Measurements from ENCODE around the gene CTIF.

Gene CTIF

DNA sequence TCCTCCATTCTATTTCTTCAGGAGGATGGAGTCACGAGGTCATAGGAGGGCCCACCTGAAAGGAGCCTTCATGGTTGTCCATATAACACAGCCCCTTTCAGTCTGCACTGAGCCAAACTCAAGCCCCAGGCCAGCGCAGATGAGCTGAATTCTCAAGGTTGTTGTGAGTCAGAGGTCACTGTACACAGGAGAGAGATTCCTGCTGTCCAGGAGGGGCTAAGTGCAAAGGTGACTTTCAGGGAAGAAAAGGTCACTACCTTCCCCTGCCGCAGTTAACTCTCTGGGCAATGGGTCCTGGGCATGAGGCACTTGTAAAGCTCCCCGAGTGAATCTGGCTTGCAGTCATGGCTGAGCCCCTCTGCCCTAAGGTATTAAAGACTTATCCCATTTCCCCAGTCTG, 150.7 kb downstream of the CTIF start:
- no peak for DNase-seq

DNA sequence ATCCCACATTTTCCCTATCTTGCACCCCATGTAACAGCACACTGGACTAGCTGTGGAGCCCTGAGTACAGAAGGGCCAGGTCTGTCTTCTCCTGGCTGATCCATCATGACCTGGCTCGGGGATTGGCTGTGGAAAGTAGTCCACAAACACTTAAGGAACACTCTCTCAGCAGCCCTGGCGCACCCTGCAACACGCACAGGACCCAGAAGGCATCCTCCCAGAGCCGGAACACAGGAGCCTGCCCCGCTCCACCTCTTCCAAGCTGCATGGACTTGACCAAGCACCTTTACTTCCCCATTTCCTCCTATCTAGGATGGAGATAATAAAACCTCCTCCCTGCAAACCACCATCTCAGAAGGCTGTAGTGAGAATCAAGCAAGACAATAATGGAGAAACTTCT, 151.7 kb downstream of the CTIF start:
- no peak for DNase-seq

DNA sequence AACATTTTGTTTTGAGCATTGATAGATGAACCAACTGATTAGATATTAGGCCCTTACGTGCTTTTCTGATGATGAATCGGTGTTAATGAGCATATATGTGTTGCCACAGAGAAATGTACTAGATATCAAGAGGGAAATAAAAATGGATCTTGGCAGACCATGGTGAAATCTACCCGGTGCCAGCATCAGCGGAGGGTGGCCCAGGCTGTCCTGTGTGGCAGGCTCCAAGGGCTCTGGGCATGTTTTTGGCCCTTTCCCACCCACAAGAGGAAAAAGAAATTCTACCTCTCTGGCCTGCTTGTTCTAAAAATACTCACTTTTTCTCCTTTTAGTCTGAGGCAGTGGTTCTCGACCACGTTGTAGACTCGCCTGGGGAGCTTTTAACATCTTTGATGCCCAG, 154.2 kb downstream of the CTIF start:
- DNase-seq: no peak

DNA sequence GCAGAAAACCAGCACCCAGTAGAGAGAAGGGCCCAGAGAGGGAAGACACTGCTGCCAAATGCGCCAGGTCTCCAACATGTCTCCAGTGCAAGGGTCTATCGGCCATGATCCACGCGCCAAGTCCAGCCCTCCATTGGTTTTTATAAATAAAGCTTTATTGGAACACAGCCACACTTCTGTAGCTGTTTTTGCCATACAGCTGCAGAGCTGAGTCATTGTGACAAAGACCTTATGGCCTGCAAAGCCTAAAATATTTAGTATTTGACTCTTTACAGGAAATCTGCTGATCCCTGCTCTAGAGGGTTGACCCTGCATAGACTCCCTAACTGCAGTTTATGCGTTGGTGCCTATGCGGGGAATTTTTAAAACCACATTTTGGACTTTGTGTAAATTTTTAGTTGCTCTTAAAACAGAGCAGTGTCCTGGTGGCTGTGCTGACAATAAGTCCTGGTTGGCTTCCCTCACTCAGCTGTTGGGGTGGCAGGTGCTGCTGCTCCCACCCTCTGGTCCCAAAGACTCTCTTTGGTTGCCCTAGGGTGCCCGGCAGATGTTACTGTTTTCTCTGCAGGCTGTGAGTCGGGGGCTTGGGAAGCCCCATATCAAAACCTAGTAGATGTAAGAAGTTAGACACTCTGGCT, 154.9 kb downstream of the CTIF start:
- DNase-seq: no peak

DNA sequence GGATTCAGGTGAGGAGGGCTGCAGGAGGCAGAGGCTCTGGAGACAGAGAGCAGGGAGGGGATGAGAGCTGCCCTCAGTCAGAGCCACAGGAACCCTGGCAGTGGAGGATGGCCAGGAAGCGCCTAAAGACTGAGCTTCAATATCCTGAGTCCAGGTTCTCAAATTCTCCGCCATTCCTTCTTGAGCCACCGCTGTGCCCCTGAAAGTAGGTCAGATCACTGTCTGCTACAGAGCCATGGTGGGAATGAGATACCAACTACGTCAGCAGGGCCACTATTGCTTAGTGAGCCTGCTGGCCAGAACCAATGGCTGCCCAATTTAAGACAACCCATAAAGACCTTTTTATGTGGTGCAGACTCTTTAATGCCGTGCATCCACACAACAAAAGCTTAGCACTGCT, 155.5 kb downstream of the CTIF start:
- DNase-seq: no peak

DNA sequence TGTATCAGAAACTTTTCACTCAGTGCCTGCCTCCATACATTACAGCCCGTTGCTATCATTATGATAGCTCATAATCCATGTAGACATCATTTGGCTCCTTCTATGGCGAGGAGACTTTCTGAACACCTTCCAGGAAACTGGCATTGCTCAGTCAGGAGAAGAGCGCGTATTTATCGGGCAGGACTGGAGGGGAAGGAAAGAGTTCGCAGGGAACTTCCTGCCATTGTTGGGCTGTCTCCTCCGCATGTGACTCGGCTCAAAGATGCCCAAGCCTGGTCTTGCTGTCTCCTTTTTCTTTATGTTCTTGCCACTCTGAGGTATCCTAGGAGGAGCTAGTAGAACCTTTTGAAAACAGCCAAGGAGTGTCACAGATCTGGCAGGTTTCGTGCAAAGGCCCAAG, 156.8 kb downstream of the CTIF start:
- no peak for DNase-seq

DNA sequence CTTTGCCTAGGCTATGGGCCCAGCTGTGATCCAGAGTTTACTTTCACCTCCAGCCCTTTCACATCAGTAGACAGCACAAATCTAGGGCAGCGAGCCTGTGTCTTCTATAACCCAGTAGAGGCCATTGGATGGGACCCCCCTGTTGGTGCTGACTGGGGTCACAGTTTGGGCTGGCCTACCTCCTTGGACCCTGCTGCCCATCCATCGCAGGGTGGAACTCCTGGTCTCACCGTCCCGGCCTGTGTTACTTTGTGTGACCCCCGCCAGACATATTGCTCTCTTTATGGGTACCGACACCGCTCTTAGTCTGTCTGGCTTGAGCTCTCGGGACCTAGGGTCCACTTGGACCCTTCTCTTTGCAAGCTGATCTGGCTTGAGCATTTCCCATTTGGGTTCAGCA, 157.4 kb downstream of the CTIF start:
- no peak for DNase-seq

DNA sequence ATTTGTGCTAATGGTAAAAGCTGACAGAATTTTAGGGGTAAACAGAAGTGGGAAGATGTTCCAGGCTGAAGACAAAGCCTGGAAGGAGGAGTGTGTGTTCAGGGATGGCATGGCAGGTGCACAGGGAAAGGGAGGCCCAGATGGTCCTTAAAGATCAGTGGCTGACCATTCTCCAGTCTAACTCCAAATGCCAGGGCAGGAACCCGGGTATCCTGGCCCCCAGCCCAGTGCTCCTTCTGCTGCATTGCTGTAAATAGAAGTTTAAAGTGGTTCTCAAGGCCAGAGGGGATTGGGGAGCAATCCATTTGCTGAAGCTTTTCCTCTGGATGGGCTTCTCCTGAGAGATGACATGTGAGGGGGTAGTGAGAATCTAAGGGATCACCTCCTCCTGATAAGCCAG, 158.6 kb downstream of the CTIF start:
- no peak for DNase-seq

DNA sequence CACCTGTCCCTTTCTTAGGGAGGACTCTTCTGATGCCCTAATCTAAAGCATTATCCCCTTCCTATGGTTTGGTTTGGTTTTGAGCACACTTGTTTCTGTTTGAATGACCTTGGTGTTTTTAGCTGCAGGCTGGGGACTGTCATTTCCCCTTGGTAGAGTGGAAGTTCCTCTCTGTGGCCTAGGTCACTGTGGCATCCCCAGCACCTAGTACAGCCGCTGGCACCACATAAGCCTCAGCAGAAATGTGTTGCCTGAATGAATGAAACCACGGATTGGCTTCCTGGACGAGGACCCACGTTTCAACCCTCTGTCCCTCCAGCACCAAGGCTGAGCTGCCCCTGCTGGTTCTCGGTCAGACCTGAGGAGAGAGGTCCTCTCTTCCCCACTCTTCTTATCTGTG, 159.9 kb downstream of the CTIF start:
- no peak for DNase-seq

DNA sequence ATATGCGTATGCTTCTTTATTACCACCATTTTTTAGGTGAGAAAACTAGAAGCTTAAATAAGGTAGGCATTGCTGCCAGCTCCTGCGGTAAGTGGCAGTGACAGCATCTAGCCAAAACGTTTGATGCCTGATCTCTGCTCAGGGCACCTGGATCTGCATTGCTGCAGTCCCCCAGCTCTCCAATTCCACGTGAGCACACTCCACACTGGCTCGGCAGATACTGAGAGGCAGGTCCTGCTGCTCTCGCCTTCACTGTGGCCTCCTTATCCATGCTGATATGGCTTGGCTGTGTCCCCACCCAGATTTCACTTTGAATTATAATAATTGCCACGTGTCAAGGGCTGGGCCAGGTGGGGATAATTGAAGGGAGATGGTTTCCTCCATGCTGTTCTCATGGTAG, 160.9 kb downstream of the CTIF start:
- DNase-seq: no peak

DNA sequence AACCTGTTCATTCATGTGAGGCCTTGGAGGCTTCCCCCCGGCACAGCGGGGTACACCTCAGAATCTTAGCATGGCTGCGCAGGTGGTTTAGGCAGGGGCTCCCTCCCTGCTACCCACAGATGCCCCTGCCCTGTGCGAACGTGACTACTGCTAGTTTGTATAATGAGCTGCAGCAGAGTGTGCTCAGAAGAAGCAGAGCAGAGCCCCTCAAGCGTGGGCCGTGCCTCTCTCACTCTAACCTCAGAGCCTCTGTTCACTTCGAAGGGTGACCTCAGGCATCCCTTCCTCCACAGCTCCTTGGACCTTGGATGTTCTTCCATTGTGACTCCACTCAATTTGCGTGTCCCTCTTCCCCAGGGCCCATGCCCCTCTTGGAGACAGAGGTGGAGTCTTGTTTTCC, 161.6 kb downstream of the CTIF start:
- DNase-seq: no peak

DNA sequence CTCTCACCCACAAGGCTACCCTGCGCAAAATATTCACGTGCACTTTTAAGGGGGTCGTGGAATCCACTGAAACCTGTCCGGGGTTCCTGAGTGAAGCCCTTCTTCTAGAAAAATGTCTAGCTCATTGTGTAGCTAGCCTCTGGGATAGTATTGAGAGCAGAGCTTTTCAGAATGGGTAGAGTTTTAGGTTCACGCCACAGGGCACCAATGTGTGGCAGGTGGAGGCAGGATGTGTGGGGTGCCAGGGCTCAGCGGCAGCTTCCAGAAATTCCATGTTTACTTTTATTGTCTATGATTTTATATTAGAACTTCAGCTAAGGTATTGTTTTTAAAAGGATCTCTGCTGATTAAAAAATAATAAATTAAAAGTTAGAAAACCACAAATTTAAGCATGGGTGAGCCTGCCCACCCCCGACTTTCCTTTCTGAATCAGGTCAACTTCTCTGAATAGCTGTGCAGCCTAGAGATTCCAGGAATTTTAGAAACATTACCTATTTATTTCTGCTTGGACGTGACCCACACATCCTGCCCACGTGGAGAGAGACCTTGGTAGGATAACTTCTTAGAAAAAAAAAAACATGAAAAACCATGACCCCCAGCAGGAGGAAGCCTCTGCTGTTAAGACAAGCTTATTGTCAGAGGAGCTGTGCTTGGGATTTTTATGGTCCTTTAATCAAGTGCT, 163.7 kb downstream of the CTIF start:
- DNase-seq: no peak

DNA sequence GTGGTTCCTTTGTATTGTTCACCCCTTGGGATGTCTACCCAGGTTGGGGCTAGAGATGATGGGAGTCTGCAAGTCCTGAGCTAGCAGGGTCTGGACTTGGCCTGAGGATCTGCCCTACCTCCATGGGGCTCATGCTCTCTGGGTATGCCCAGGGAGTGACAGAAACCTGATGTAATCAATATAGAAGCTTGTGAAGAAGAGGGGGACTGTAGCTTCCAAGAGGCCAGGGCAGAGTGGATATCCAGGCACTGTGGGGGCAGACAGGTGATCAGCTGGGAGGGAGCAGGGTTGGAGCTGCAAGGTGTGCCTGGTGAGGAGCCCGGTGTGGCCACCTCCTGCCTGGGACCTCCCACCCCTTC, 164.2 kb downstream of the CTIF start:
- no peak for DNase-seq

DNA sequence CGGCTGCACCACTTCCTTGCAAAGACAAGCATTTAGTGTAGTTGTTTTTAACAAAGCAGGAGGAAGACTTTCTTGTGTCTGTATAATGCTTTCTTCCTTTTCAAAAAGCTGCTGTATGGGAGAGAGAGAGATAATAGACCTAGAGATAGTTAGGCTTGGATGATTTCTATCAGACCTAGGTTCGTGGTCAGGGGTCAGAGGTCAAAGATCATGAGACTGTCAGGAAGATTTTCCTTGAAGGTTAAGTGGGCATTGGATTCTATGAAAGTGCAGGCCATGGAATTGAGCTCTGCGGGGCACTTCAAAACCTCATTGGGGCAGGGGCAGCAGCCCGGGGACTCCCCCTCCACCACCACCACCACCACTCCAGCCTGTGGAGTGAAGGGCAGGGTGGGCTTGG, 164.6 kb downstream of the CTIF start:
- no peak for DNase-seq

DNA sequence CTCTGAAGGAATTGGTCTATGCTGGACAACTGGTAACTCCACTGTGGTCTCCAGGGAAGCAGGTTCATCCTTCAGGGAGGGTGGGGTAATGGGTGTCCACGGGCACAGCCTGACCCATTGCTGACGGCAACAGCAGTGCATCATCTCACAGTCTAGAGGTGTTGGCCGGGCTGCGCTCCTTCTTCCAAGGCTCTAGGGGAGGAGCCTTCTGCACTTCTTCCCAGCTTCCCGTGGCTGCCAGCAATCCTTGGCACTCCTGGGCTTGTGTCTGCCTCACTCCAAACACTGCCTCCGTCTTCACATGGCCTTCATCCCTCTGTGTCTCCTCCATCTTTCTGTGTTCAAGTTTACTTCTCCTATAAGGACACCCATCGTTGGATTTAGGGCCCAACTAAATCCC, 166.2 kb downstream of the CTIF start:
- no peak for DNase-seq

DNA sequence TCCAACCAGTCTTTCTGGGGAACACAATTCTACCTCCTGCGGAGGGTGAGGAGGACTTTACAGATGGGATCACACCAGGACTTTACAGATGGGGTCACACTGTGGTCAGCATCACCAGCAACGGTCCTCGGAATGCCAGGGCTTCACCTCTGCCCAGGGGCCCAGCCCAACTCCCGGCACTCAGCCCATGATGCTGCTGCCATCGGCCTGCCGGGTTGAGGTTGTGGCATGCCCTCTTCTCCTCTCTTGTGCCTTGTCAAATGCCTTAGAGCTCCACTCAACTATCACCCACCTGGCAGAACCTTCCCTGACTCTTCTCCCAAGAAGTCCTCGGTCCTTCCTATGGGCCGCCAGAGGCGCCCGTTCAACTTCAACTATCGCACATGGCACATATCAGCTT, 166.7 kb downstream of the CTIF start:
- DNase-seq: no peak

DNA sequence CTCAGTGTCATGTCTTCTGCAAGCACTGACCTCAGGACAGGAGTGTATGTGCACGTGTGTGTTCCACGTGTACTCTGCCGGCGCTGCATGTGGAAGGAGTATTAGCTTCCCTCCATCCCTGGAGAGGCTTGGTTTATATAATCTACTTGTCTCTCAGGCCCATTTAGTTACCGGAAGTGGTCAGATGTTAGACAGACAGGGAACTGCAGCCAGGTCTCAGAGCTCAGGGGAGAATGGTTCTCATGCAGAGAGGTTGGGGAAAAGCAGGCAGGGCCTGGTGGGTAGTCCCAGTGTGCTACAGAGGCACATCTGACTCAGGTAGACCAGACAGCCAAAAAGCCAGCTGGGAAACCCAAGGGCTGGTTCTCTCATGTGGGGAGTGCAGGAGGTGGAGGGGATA, 167.9 kb downstream of the CTIF start:
- no peak for DNase-seq

DNA sequence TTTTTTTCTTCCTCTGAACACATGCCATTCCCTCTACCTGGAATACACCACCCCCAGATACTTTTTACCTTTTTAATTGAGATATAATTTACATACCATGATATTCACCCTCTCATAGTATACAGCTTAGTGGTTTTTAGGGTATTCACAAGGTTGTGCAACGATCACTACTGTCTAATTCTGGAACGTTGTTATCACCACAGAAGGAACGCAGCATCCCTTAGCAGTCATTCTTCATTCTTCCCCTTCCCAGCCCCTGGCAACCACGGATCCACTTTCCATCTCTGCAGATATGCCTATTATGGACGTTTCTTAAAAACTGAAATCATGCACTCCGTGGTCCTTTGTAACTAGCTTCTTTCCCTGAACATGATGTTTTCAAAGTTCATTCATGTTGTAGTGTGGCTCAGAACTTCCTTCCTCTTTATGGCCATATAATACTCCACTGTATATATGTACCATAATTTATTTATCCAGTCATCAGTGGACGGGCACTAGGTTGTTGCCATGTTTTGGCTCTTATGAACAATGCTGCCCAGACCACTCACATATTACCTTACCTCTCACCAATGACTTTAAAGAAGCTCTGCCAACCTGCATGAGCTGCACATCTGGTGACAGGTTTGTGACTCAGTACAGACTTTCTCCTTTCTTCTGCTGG, 168.9 kb downstream of the CTIF start:
- no peak for DNase-seq

DNA sequence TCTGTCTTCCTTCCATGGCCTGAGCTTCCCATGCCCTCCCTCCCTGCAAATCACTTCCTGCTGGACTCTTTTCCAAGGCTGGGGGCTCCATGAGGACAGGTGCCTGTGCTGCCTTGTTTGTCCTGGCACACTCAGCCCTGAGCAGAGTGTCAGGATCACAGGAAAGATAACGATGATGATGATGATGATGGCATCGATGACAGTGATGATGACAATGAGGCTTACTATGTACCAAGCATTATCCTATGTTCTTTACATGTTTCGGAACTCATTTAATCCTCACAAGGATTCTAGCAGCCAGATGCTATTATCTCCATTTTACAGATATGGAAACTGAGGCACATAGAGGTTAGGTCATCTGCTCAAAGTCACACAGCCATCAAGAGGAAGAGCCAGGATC, 170.0 kb downstream of the CTIF start:
- no peak for DNase-seq

DNA sequence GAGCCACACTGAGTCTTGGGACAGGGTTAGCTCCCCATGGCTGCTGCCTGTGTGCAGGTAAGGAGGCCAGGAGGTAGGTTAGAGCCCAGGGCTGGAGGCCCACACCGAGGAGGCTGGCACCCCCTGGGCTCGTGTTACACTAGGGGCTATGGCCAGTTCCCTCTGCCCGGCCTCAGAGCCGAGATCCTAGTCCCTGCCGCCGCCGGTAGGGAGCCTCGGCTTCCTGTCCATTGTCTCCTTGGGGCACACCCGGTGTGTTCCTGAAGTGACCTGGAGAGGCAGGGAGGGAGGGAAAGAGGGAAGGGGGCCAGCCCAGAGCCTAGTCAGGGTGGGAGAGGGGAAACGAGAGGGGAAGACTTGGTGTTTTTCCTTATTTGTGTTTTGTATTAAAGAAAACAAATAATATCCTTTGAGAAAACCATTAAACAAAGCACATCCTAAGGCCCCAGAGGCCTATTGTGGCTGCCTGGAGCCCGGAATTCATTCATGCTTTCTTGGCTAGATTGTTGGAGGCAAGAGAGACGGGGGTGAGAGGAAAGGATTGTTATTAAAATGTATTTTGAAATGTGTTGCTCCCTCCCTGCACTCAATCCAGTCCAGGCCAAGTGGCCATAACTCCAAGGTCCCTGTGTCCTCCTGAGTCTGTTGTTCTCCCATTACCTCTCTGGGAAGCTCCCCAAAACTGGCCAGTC, 170.7 kb downstream of the CTIF start:
- DNase-seq: no peak

DNA sequence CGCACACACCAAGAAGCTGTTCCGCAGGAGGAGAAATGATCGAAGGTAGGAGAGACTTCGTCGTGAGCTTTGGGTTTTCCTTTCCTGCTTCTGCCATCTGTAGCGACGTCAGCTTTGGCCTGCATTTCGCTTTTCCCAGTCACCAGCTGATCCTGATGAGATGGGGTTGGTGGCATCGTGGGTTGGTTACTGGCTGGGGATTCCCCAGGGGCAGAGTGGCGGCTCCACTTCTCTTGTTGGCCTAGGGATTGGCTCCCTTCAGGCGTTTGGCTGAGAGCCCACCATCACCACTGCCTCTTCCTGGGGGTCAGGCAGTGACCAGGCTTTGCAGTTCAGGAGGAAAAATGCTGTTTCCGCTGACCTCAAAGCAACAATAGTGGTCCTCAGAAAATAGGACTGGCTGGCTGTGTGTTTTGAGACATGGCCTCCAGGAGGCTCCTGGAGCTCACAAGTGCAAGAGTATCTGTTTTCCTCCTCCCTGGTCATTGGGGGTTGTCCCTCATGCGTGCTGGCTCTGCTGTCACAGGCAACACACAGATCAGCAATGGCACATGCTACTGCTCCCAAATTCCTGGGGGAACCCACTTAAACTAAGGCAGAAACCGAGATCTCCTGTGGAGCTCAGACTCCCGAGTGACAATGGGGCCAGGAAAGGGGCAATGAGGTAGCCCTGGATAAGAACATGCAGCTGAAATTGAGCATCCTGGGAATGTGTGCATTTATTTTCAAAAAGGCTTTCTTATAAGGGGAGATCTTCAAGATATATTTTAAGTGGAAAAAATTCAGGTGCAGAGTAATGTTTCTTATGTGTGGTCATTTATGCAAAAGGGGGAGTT, 173.0 kb downstream of the CTIF start:
- DNase-seq: peak in 2 of 6 experiments; percentile 4 to 5

DNA sequence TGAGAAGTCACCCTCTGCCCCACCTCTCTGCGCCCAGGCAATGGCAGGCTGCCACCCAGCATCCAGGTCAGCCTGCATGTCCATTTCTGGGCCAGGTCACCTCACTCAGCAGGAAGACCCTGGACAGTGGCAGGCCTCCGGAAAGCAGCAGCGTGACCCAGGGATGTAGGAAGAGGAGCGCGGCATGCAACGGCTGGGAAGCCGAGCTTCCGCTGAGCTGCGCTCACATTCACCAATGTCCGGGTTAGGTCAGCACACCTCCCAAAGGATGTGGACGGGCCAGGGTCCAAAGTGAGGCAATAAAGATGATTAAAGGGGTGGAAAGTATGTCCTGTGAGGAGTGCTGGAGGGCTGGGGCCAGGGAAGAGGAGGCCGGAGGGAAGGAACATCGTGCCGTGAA, 174.5 kb downstream of the CTIF start:
- no peak for DNase-seq

DNA sequence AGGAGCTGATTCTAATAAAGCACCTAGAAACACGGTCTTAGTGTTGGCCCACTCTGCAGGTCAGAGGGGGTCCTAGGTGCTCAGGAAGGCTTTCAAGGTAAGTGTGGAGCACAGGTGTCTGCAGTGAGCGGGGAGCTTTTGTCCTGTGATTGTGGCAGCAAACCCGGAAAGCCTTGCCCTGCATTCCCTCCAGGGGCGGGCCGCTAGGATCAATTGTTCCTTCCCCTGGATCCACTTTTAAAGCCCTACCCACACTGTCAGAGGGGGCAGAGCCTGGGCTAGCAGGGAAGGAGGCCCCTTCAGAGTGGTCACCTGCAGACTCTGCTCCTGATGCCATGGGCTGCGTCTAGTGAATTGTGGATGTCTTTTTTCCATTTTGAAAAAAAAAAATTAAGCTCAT, 176.0 kb downstream of the CTIF start:
- no peak for DNase-seq

All from stimulated activated naive CD4-positive, alpha-beta T cell (primary cell).